Measurements from ENCODE around the gene GATC.

The GATC gene

GRCh38 chr12:120498870-120499515, 52.7 kb downstream of the GATC start:
- DNase-seq = no peak

DNA sequence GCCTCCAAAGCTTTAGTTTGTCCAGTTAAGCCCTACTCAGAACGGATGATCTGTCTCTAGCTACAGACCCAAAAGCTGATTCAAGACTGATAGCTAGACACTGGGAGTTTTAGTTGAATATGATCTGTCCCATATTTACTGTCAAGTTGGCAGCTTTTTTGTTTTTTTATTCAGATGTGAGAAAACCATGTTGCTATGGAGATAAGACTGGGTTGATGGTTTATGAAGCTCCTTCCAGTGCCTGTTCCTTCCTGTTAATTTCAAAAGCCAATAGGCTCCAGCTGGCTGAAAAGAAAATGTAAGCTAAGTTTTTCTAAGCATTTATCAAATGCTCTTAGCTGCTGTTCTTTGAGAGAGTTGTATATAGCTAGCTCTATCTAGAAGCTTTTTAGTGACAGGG, 54.3 kb downstream of the GATC start:
- DNase-seq = no peak

DNA sequence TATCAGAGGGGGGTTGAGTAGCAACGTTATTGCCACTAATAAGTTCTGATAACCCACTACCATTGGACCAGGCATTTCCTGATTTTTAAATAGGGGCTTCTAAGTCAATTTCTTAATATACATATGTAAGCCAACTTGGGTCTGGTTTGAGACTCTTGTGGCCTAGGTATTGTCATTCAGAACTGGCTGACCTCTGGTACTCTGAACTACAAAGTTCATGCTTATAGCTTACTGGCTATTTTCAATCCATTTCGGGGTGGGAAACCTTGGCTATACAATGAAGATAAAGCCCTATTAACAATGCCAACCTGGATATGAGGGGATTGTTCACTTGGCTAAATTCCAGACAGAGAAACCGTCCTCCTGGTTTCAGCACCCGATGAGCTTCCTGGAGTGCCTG, 58.3 kb downstream of the GATC start:
- no peak for DNase-seq

- no peak for DNase-seq
These were observed 62.3 kb downstream of the GATC start for GRCh38 chr12:120508537-120508936.
